GM23248 (cell line): ENCODE data around the gene CCND1. TPM values are rescaled to one million over a fixed set of nuclear protein-coding genes. Genes with fewer than 3 reads are reported as not detected.
"Not testable (repeated sequence)": the region's sequence is repeated elsewhere in the genome, so short reads cannot be mapped to it uniquely, and the experiment has no call there.

ENCODE experiments used
- DNase-seq: peaks from one replicate; pipeline ENCODE4 v3.0.0-alpha.2; 2015
- H2AFZ ChIP-seq: fragments of 200-600 bp; sonication (generic); 2 replicates; pipeline ENCODE4 v1.6.1; 2016; ENCODE audit warnings: antibody characterized with exemption
- H3F3A ChIP-seq: fragments of 200-600 bp; sonication (generic); 2 replicates; pipeline ENCODE4 v1.6.1; 2016; ENCODE audit warnings: mild to moderate bottlenecking, antibody characterized with exemption, mixed run types; ENCODE audit not compliant: insufficient read depth
- H3K27ac ChIP-seq: fragments of 200-600 bp; sonication (generic); 2 replicates; pipeline ENCODE4 v1.5.1; 2016; ENCODE audit warnings: mild to moderate bottlenecking
- H3K27me3 ChIP-seq: fragments of 200-600 bp; sonication (generic); replicated peaks from 2 replicates; pipeline ENCODE4 v1.6.1; 2016; ENCODE audit warnings: mild to moderate bottlenecking; ENCODE audit not compliant: insufficient read depth
- H3K36me3 ChIP-seq: fragments of 200-600 bp; sonication (generic); 2 replicates; pipeline ENCODE4 v1.6.1; 2016; ENCODE audit warnings: low read depth, mild to moderate bottlenecking
- H3K4me1 ChIP-seq: fragments of 200-600 bp; sonication (generic); 2 replicates; pipeline ENCODE4 v1.6.1; 2016; ENCODE audit warnings: mild to moderate bottlenecking; ENCODE audit not compliant: insufficient read depth
- H3K4me2 ChIP-seq: fragments of 200-600 bp; sonication (generic); one replicate; pipeline ENCODE4 v1.6.1; 2016; ENCODE audit warnings: mild to moderate bottlenecking; ENCODE audit not compliant: unreplicated experiment
- H3K4me3 ChIP-seq: fragments of 200-600 bp; sonication (generic); 2 replicates; pipeline ENCODE4 v1.5.1; 2016; ENCODE audit warnings: mild to moderate bottlenecking
- H3K79me2 ChIP-seq: fragments of 200-600 bp; sonication (generic); 2 replicates; pipeline ENCODE4 v1.6.1; 2016; ENCODE audit warnings: mild to moderate bottlenecking; ENCODE audit not compliant: insufficient read depth
- H3K9ac ChIP-seq: fragments of 200-600 bp; sonication (generic); 2 replicates; pipeline ENCODE4 v1.6.1; 2016; ENCODE audit warnings: mild to moderate bottlenecking
- H3K9me2 ChIP-seq: fragments of 200-600 bp; sonication (generic); 2 replicates; pipeline ENCODE4 v1.6.1; 2016; ENCODE audit warnings: mixed run types, mild to moderate bottlenecking, moderate library complexity; ENCODE audit not compliant: insufficient read depth
- H3K9me3 ChIP-seq: fragments of 200-600 bp; sonication (generic); one replicate; pipeline ENCODE4 v1.6.1; 2017; ENCODE audit warnings: low read depth
- H4K20me1 ChIP-seq: fragments of 200-600 bp; sonication (generic); 2 replicates; pipeline ENCODE4 v1.6.0; 2016; ENCODE audit not compliant: insufficient read depth
- EZH2 ChIP-seq: fragments of 200-600 bp; sonication (generic); IDR thresholded peaks from 2 replicates; pipeline ENCODE4 v1.6.1; 2018; ENCODE audit warnings: antibody characterized with exemption, mild to moderate bottlenecking; ENCODE audit not compliant: insufficient read depth, poor library complexity, severe bottlenecking
- EZH2phosphoT487 ChIP-seq: fragments of 200-600 bp; sonication (generic); IDR thresholded peaks from 2 replicates; pipeline ENCODE4 v1.6.1; 2018; ENCODE audit warnings: antibody characterized with exemption, moderate library complexity, mild to moderate bottlenecking, low read depth; ENCODE audit not compliant: insufficient read depth
- WGBS, 2 experiments: methylation state at CpG; one replicate each; pipeline ENCODE4 v1.1.6; 2015 to 2017; ENCODE audit warnings: low lambda C conversion rate in 2 of 2, low coverage in 1 of 2; ENCODE audit errors: missing lambda C conversion rate in 2 of 2; 5-methylcytosine and 5-hydroxymethylcytosine counted together
- in situ Hi-C: fragments of 300-500 bp; cut with MboI; formaldehyde crosslinking; loops from 2 replicates; pipeline ENCODE4 v1.15.0; 2020
- polyA plus RNA-seq: library from polyadenylated mRNA; unstranded; fragments of >200 nt; fragmentation: Nextera tagmentation; extraction: Ambion mirVana; gene quantifications from 2 replicates; pipeline ENCODE4 v1.2.1, GENCODE V29; 2016
- total RNA-seq: library from RNA; depleted of rRNA; stranded (reverse); fragments of >200 nt; shearing (Covaris generic); gene quantifications from 2 replicates; pipeline ENCODE4 v1.2.3, GENCODE V29; 2014

Gene CCND1
- total and polyA plus RNA-seq, 2 experiments from 2014 or later: 695 to 1,097 TPM

- H4K20me1 ChIP-seq: no peaks in the 10 kb centered on the region
- no peak overlapping the region for H3K9ac ChIP-seq
- no peak overlapping the region for H3K27ac ChIP-seq
- H2AFZ ChIP-seq: no peak overlapping the region
- no peak overlapping the region for H3K4me2 ChIP-seq
- H3K4me3 ChIP-seq: no peak overlapping the region
- in situ Hi-C loops: no loop called here
- H3K36me3 ChIP-seq: no peaks in the 10 kb centered on the region
- no peaks in the 10 kb centered on the region for H3K4me1 ChIP-seq
- no peaks in the 10 kb centered on the region for H3K27me3 ChIP-seq
- H3F3A ChIP-seq: no peaks in the 10 kb centered on the region
- no peaks in the 10 kb centered on the region for H3K79me2 ChIP-seq
- no peak for DNase-seq
- H3K9me2 ChIP-seq: no peaks in the 10 kb centered on the region
- TF ChIP-seq EZH2 (no peak), EZH2phosphoT487 (no peak)
- WGBS, 2 experiments: 53 to 59% methylated on average over 2 of the region's 2 CpGs
- H3K9me3 ChIP-seq: no peaks in the 10 kb centered on the region
Observed at GRCh38 chr11:69620683-69621290, 20.2 kb upstream of the CCND1 start.

- H3K4me2 ChIP-seq, H2AFZ ChIP-seq, H3K4me1 ChIP-seq, H3K27ac ChIP-seq, H4K20me1 ChIP-seq, H3K9me3 ChIP-seq, H3F3A ChIP-seq, H3K9me2 ChIP-seq, H3K36me3 ChIP-seq, in situ Hi-C loops, DNase-seq, H3K9ac ChIP-seq, H3K27me3 ChIP-seq, H3K4me3 ChIP-seq, H3K79me2 ChIP-seq: not testable (repeated sequence)
- WGBS, 2 experiments: 93 to 94% methylated on average over 7 to 8 of the region's 8 CpGs
Observed at GRCh38 chr11:69622097-69622681, 18.8 kb upstream of the CCND1 start.

- H3K79me2 ChIP-seq: no peaks in the 10 kb centered on the region
- in situ Hi-C loops: no loop called here
- no peaks in the 10 kb centered on the region for H3K9me3 ChIP-seq
- no peaks in the 10 kb centered on the region for H3F3A ChIP-seq
- H4K20me1 ChIP-seq: no peaks in the 10 kb centered on the region
- DNase-seq: no peak
- WGBS, 2 experiments: 100% methylated on average over 1 of the region's 1 CpG
- H3K27me3 ChIP-seq: no peaks in the 10 kb centered on the region
- no peaks in the 10 kb centered on the region for H3K9me2 ChIP-seq
- no peaks in the 10 kb centered on the region for H3K4me1 ChIP-seq
- no peak overlapping the region for H3K27ac ChIP-seq
- H2AFZ ChIP-seq: no peak overlapping the region
- H3K36me3 ChIP-seq: no peaks in the 10 kb centered on the region
- H3K4me2 ChIP-seq: no peak overlapping the region
- no peak overlapping the region for H3K9ac ChIP-seq
- no peak overlapping the region for H3K4me3 ChIP-seq
- TF ChIP-seq EZH2 (no peak), EZH2phosphoT487 (no peak)
Observed at GRCh38 chr11:69624293-69624692, 16.7 kb upstream of the CCND1 start.

GRCh38 chr11:69625476-69625875, 15.5 kb upstream of the CCND1 start:
- DNase-seq: no peak
- Histone ChIP-seq H3K4me2 (no peak overlapping the region), H4K20me1 (no peaks in the 10 kb centered on the region), H3K9me3 (no peaks in the 10 kb centered on the region), H3K9me2 (no peaks in the 10 kb centered on the region), H2AFZ (no peak overlapping the region), H3K9ac (no peak overlapping the region), H3K27ac (no peak overlapping the region), H3K79me2 (no peaks in the 10 kb centered on the region), H3K4me3 (no peak overlapping the region), H3F3A (no peaks in the 10 kb centered on the region), H3K36me3 (no peaks in the 10 kb centered on the region), H3K4me1 (no peaks in the 10 kb centered on the region), H3K27me3 (no peaks in the 10 kb centered on the region)
- in situ Hi-C loops: no loop called here
- TF ChIP-seq EZH2phosphoT487: no peak
- 53 to 61% methylated on average over 9 to 10 of the region's 10 CpGs for WGBS, 2 experiments

- Histone ChIP-seq H3K9ac (no peak overlapping the region), H3K27me3 (no peaks in the 10 kb centered on the region), H3K79me2 (no peaks in the 10 kb centered on the region), H3K4me1 (no peaks in the 10 kb centered on the region), H3F3A (no peaks in the 10 kb centered on the region), H3K4me3 (no peak overlapping the region), H2AFZ (no peak overlapping the region), H3K9me2 (no peaks in the 10 kb centered on the region), H3K9me3 (no peaks in the 10 kb centered on the region), H3K27ac (no peak overlapping the region), H3K4me2 (no peak overlapping the region), H4K20me1 (no peaks in the 10 kb centered on the region), H3K36me3 (no peaks in the 10 kb centered on the region)
- no peak for DNase-seq
- in situ Hi-C loops: no loop called here
- 59 to 68% methylated on average over 14 of the region's 14 CpGs for WGBS, 2 experiments
- TF ChIP-seq EZH2phosphoT487 (no peak), EZH2 (no peak)
Observed at GRCh38 chr11:69627551-69627950, 13.4 kb upstream of the CCND1 start.
